Measurements from ENCODE around the gene TMEM198. TPM values are rescaled to one million over a fixed set of nuclear protein-coding genes. Genes with fewer than 3 reads are reported as not detected.
A peak's percentile ranks its signal among the peaks of the same experiment; 100 is the strongest.

Gene TMEM198
- polyA plus RNA-seq, 2 donors = 1.6 to 1.7 TPM

DNA sequence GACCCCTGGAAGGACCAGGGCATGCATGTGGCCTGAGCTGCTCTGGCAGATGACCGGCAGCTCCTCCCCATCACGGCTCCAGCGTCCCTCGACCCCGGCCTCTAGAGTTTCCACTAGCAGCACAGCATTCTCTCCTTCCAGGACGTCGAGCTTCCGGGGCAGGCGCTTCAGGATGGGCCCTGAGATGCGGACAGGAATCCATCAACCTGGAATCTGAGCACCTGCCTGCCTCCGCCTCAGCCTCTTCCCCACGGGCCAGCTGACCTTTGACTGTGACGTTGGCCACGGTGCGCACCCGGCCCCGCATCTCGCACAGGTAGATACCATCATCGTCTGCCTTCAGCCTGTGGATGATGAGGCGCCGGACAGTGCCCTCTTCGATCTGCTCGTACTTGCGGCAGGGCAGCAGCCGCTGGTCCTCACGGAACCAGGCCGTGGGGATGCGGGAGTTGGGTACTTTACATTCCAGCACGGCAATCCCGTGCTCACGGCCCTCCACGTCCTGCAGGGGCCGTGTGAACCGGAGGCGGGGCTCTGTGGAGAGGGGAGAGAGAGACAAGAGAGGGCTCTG lies 24.0 kb downstream of the TMEM198 start:
- WGBS, 2 donors = 92 to 93% methylated on average over 35 of the region's 35 CpGs
- Histone ChIP-seq H3K27me3 (ENCODE audit: control insufficient read depth in 1 of 2, insufficient read depth in 2 of 2, low read length in 2 of 2) (no peaks in the 10 kb centered on the region), H3K36me3 (ENCODE audit: control insufficient read depth in 2 of 2, insufficient read depth in 2 of 2, low read length in 1 of 2) (no peaks in the 10 kb centered on the region), H3K4me3 (ENCODE audit: low read depth in 1 of 2, low read length in 2 of 2) (no peak overlapping the region), H3K27ac (ENCODE audit: low read depth in 2 of 2, low read length in 1 of 2) (no peak overlapping the region), H3K4me1 (ENCODE audit: control insufficient read depth in 2 of 2, insufficient read depth in 2 of 2, low read length in 1 of 2) (peaks cover 0 to 9% of the 10 kb centered on the region in 2 donors), H3K9me3 (ENCODE audit: control insufficient read depth in 2 of 2, insufficient read depth in 1 of 2, low read depth in 1 of 2, low read length in 1 of 2) (no peaks in the 10 kb centered on the region)

DNA sequence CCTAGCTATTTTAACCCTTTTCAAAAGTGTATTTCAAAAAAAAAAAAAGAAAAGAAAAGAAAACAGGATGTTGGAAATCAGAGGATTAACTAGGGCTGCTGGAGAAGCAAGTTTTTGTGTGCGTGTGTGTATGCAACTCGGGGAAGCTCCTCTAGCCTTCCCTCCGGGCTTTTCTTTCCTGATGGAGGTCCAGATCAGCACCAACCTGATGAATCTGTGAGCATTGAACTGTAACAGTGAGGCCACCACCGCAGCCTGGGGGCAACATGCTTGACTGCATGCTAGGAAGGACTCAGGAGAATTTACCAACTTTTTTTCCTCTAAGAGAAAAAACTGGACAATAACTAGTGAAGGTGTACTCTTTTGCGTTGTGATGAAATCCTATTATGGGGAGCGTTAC lies 25.2 kb downstream of the TMEM198 start:
- 86% methylated on average over 6 of the region's 6 CpGs for WGBS, 2 donors
- no peak overlapping the region for H3K4me3 ChIP-seq (ENCODE audit: low read depth in 1 of 2, low read length in 2 of 2)
- no peak overlapping the region for H3K27ac ChIP-seq (ENCODE audit: low read depth in 2 of 2, low read length in 1 of 2)
- no peaks in the 10 kb centered on the region for H3K9me3 ChIP-seq (ENCODE audit: control insufficient read depth in 2 of 2, insufficient read depth in 1 of 2, low read depth in 1 of 2, low read length in 1 of 2)
- H3K36me3 ChIP-seq (ENCODE audit: control insufficient read depth in 2 of 2, insufficient read depth in 2 of 2, low read length in 1 of 2) = no peaks in the 10 kb centered on the region
- no peaks in the 10 kb centered on the region for H3K27me3 ChIP-seq (ENCODE audit: control insufficient read depth in 1 of 2, insufficient read depth in 2 of 2, low read length in 2 of 2)
- peaks cover 0 to 9% of the 10 kb centered on the region in 2 donors for H3K4me1 ChIP-seq (ENCODE audit: control insufficient read depth in 2 of 2, insufficient read depth in 2 of 2, low read length in 1 of 2)

DNA sequence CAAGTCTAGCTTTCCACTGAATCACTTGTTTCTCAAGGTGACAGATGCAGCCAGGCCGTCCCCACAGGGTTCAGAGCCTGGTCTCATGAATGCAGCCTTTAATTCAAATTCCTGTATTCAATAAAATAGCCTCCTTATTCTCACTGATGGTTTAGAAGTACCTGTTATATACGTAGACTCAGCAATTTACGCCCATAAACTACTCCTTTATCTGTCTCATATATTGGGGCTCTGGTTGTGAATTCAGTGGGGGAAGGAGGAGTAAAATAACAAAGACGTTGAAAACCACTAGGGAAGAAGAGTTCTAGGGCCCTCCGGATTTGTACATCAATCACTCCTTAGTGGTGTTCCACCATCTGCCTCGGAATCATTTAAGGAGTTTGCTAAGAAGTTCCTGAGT lies 25.8 kb downstream of the TMEM198 start:
- peaks cover 0 to 9% of the 10 kb centered on the region in 2 donors for H3K4me1 ChIP-seq (ENCODE audit: control insufficient read depth in 2 of 2, insufficient read depth in 2 of 2, low read length in 1 of 2)
- H3K9me3 ChIP-seq (ENCODE audit: control insufficient read depth in 2 of 2, insufficient read depth in 1 of 2, low read depth in 1 of 2, low read length in 1 of 2) = no peaks in the 10 kb centered on the region
- no peaks in the 10 kb centered on the region for H3K36me3 ChIP-seq (ENCODE audit: control insufficient read depth in 2 of 2, insufficient read depth in 2 of 2, low read length in 1 of 2)
- 77% methylated on average over 6 of the region's 6 CpGs for WGBS, 2 donors
- no peak overlapping the region for H3K4me3 ChIP-seq (ENCODE audit: low read depth in 1 of 2, low read length in 2 of 2)
- no peaks in the 10 kb centered on the region for H3K27me3 ChIP-seq (ENCODE audit: control insufficient read depth in 1 of 2, insufficient read depth in 2 of 2, low read length in 2 of 2)
- no peak overlapping the region for H3K27ac ChIP-seq (ENCODE audit: low read depth in 2 of 2, low read length in 1 of 2)

DNA sequence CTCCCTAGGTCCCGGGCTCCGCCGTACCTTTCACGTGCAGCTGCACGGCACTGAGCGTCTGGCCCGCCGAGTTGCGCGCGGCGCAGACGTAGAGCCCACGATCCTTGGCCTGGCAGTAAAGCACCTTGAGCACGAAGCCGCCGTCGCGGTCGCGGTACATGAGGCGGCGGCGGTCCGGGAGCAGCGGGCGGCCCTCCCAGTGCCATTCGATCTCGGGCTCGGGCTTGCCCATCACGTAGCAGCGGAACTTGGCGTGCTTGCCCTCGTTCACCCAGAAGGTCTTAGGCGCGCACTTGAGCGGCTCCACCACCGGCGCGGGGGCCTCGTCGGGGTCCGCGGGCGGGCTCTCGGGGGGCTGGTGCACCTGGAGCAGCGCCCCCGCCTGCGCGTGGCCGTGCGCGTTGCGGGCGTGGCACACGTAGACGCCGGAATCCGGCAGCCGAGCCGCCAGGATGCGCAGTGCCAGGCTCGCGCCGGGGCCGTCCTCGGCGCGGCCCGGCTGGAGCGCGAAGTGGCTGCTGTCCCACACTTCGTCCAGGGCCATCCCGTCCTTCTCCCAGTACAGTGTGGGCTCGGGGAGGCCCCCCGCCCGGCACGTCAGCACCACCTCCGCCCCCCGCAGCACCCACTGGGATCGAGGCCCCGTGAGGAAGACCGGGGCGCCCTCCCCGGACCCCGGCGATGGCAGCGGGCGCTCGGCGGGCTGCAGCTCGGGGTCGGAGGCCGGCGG lies 26.5 kb downstream of the TMEM198 start:
- 10 to 11% methylated on average over 86 to 95 of the region's 95 CpGs for WGBS, 2 donors
- no peaks in the 10 kb centered on the region for H3K9me3 ChIP-seq (ENCODE audit: control insufficient read depth in 2 of 2, insufficient read depth in 1 of 2, low read depth in 1 of 2, low read length in 1 of 2)

DNA sequence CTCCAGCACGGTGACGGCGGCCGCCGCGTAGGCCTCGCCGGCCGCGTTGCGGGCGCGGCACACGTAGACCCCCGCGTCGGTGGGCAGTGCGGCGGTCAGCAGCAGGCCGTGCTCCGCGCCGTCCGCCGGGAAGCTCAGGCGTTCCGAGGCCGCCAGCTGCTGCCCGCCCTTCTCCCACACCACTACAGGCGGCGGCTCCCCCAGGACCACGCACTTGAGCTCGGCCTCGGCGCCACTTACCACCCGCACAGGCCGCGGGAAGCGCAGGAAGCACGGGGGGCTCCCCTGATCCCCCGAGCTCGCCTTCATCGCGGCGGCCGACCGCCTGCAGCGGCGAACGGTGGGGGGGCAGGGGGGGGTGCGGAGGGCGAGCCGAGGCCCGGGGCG lies 27.1 kb downstream of the TMEM198 start:
- 1% methylated on average over 19 to 55 of the region's 55 CpGs for WGBS, 2 donors
- Histone ChIP-seq H3K4me3 (ENCODE audit: low read depth in 1 of 2, low read length in 2 of 2) (peak overlapping the region; percentile 50 to 65), H3K27ac (ENCODE audit: low read depth in 2 of 2, low read length in 1 of 2) (peak overlapping the region; percentile 35 to 40), H3K9me3 (ENCODE audit: control insufficient read depth in 2 of 2, insufficient read depth in 1 of 2, low read depth in 1 of 2, low read length in 1 of 2) (no peaks in the 10 kb centered on the region), H3K36me3 (ENCODE audit: control insufficient read depth in 2 of 2, insufficient read depth in 2 of 2, low read length in 1 of 2) (no peaks in the 10 kb centered on the region), H3K4me1 (ENCODE audit: control insufficient read depth in 2 of 2, insufficient read depth in 2 of 2, low read length in 1 of 2) (peaks cover 0 to 9% of the 10 kb centered on the region in 2 donors), H3K27me3 (ENCODE audit: control insufficient read depth in 1 of 2, insufficient read depth in 2 of 2, low read length in 2 of 2) (no peaks in the 10 kb centered on the region)

More for the DNA sequence above, 26.5 kb downstream of the TMEM198 start:
- Histone ChIP-seq H3K27ac (ENCODE audit: low read depth in 2 of 2, low read length in 1 of 2) (peak overlapping the region; percentile 35 to 40), H3K36me3 (ENCODE audit: control insufficient read depth in 2 of 2, insufficient read depth in 2 of 2, low read length in 1 of 2) (no peaks in the 10 kb centered on the region), H3K27me3 (ENCODE audit: control insufficient read depth in 1 of 2, insufficient read depth in 2 of 2, low read length in 2 of 2) (no peaks in the 10 kb centered on the region), H3K4me1 (ENCODE audit: control insufficient read depth in 2 of 2, insufficient read depth in 2 of 2, low read length in 1 of 2) (peaks cover 0 to 9% of the 10 kb centered on the region in 2 donors), H3K4me3 (ENCODE audit: low read depth in 1 of 2, low read length in 2 of 2) (peak overlapping the region; percentile 50 to 65)

DNA sequence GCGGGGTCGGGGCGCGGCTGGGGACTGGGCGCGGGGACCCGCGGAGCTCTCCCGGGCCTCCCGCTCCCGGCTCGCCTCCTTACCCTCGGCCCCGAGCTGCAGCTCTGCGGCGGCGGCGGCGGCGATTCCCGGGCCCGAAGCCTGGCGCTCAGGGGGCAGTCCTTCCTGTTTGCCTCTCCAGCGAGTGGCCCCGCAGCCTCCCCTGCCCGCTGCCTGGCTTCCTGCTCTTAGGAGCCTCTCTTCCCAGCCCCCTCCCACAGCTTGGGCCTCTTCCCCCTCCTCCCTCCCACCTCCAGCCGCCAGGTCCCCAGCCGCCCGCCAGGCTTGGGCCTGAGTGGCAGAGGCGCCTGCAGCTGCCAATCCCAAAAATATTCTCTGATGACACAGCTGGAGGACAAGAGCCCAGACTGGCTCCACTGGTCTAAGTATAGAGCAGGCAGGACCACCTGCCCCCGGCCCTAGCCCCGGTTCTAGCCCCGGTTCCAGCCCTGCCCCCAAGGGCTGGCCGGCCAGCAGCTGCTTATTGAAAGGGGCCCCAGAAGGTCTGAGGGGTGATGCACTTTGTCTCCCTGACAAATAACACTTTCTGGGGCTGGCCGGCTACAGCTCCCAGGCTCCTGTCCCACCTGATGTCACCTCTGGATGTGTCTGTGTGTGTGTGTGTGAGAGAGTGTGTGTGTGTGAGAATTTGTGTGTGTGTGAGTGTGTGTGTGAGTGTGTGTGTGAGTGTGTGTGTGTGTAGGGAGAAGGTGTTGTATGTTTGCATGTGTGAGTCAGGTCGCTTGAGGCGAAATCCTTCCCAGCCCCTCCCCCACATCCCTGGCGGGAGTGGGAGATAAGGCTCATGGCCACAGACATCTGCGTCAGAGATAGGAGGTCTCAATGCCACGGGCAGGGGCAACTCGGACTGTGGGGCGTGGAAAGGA lies 27.7 kb downstream of the TMEM198 start, which contains the start of gene OBSL1:
Gene OBSL1, minus strand, starts transcription at position 229 of the 926 bp plus-strand sequence. CDS start 307 bp downstream, outside the sequence.
- Histone ChIP-seq H3K4me3 (ENCODE audit: low read depth in 1 of 2, low read length in 2 of 2) (peak within 1 kb of the TSS; percentile 50 to 65), H3K9me3 (ENCODE audit: control insufficient read depth in 2 of 2, insufficient read depth in 1 of 2, low read depth in 1 of 2, low read length in 1 of 2) (no peaks in the 10 kb centered on the region), H3K27me3 (ENCODE audit: control insufficient read depth in 1 of 2, insufficient read depth in 2 of 2, low read length in 2 of 2) (no peaks in the 10 kb centered on the region), H3K27ac (ENCODE audit: low read depth in 2 of 2, low read length in 1 of 2) (peak within 1 kb of the TSS; percentile 35 to 40), H3K4me1 (ENCODE audit: control insufficient read depth in 2 of 2, insufficient read depth in 2 of 2, low read length in 1 of 2) (peaks cover 0 to 9% of the 10 kb centered on the region in 2 donors), H3K36me3 (ENCODE audit: control insufficient read depth in 2 of 2, insufficient read depth in 2 of 2, low read length in 1 of 2) (no peaks in the 10 kb centered on the region)
- WGBS, 2 donors = 8 to 13% methylated on average over 20 to 42 of the region's 42 CpGs

DNA sequence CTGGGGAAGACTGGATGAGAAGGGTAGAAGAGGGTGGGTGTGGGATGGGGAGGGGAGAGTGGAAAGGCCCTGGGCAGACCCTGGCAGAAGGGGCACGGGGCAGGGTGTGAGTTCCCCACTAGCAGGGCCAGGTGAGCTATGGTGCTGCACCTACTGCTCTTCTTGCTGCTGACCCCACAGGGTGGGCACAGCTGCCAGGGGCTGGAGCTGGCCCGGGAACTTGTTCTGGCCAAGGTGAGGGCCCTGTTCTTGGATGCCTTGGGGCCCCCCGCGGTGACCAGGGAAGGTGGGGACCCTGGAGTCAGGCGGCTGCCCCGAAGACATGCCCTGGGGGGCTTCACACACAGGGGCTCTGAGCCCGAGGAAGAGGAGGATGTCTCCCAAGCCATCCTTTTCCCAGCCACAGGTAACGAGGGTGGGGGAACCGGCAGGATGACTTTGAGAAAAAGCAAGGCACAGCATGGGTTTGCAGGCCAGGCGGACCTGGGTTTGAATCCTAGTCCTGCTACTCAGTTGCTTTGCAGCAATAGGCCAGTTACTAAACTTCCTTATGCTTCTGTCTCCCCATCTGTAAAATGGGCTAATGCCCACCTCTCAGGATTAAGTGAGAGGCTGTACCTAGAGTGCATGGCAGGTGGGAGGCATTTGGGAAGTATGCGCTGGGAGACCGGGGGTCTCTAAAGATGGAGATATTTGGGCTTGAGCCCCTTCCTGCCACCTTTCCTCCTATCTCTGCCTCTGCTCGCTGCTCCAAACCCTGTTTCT lies 28.6 kb downstream of the TMEM198 start, which contains the start of gene INHA:
Gene INHA, plus strand, starts transcription at position 74 of the 765 bp plus-strand sequence. Its CDS starts 65 bp downstream, at position 139.
- 77 to 87% methylated on average over 13 of the region's 13 CpGs for WGBS, 2 donors
- Histone ChIP-seq H3K27ac (ENCODE audit: low read depth in 2 of 2, low read length in 1 of 2) (peak within 1 kb of the TSS; percentile 35 to 40), H3K9me3 (ENCODE audit: control insufficient read depth in 2 of 2, insufficient read depth in 1 of 2, low read depth in 1 of 2, low read length in 1 of 2) (no peaks in the 10 kb centered on the region), H3K4me3 (ENCODE audit: low read depth in 1 of 2, low read length in 2 of 2) (peak within 1 kb of the TSS; percentile 39 to 50), H3K4me1 (ENCODE audit: control insufficient read depth in 2 of 2, insufficient read depth in 2 of 2, low read length in 1 of 2) (peaks cover 0 to 9% of the 10 kb centered on the region in 2 donors), H3K36me3 (ENCODE audit: control insufficient read depth in 2 of 2, insufficient read depth in 2 of 2, low read length in 1 of 2) (no peaks in the 10 kb centered on the region), H3K27me3 (ENCODE audit: control insufficient read depth in 1 of 2, insufficient read depth in 2 of 2, low read length in 2 of 2) (no peaks in the 10 kb centered on the region)

DNA sequence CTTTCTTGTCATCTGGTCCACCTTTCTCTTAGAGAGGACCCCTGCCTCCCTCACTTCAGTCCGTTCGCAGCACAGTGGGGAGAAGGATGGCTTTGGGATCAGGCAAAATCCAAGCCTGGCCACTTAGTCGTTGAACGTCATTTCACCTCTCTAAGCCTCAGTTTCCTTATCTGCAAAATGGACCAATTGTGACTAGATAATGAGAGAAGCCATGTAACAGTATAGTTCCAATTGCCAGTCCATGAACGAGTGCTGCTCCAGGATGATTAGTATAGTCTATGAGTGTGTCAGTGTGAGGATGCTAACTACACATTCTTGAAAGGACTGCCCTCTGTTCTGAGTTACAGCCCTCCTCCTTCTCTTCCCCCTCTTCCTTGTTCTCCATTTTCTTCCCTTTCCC lies 29.3 kb downstream of the TMEM198 start:
- WGBS, 2 donors = 77 to 80% methylated on average over 5 of the region's 5 CpGs
- Histone ChIP-seq H3K36me3 (ENCODE audit: control insufficient read depth in 2 of 2, insufficient read depth in 2 of 2, low read length in 1 of 2) (no peaks in the 10 kb centered on the region), H3K4me1 (ENCODE audit: control insufficient read depth in 2 of 2, insufficient read depth in 2 of 2, low read length in 1 of 2) (peaks cover 0 to 9% of the 10 kb centered on the region in 2 donors), H3K9me3 (ENCODE audit: control insufficient read depth in 2 of 2, insufficient read depth in 1 of 2, low read depth in 1 of 2, low read length in 1 of 2) (no peaks in the 10 kb centered on the region), H3K27ac (ENCODE audit: low read depth in 2 of 2, low read length in 1 of 2) (no peak overlapping the region), H3K27me3 (ENCODE audit: control insufficient read depth in 1 of 2, insufficient read depth in 2 of 2, low read length in 2 of 2) (no peaks in the 10 kb centered on the region), H3K4me3 (ENCODE audit: low read depth in 1 of 2, low read length in 2 of 2) (no peak overlapping the region)

Measured in esophagus (tissue), 2 donors.